ENCODE measurements around the gene KRT5. TPM values are rescaled to one million over a fixed set of nuclear protein-coding genes. Genes with fewer than 3 reads are reported as not detected.

The KRT5 gene
- total and polyA plus RNA-seq, 2 experiments from 2014 or later, result 7.4 to 13.0 TPM

DNA sequence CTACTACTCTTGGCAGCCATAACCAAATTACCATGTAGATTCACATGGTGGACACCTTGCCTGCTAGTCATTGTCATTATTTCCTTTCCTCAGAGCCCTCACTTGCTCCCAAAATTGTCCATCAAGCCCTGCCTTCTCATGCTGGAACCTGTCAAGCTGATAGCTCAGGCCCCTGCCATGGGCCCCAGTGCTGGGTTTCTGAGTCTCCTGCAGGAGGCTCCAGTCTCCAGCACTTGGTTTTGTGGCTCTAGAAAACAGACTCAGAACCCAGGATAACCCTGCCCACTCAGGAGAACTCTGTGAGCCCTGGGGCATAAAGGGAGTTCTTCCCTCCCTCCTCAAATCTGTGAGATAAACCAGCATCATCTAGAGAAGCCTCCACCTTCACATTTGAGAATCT is 22.0 kb upstream of the KRT5 start:
- Histone ChIP-seq H2AFZ (no peak overlapping the region), H3K36me3 (replicated peaks; ENCODE audit: insufficient read depth, low read depth) (no peaks in the 10 kb centered on the region), H3K9me2 (replicated peaks; ENCODE audit: insufficient read depth) (no peaks in the 10 kb centered on the region), H3K4me3 (no peak overlapping the region), H3K4me2 (no peak overlapping the region), H3K79me2 (no peaks in the 10 kb centered on the region), H3K27ac (no peak overlapping the region), H3K4me1 (ENCODE audit: insufficient read depth) (peaks cover 20% of the 10 kb centered on the region), H3K27me3 (no peaks in the 10 kb centered on the region), H4K20me1 (ENCODE audit: insufficient read depth, poor library complexity, severe bottlenecking) (no peaks in the 10 kb centered on the region), H3K9me3 (ENCODE audit: low read depth) (no peaks in the 10 kb centered on the region)
- no peak for TF ChIP-seq EZH2 (IDR thresholded peaks at IDR 0.05; ENCODE audit: borderline replicate concordance)
- no peak for TF ChIP-seq EZH2phosphoT487 (IDR thresholded peaks at IDR 0.05; ENCODE audit: low read depth, severe bottlenecking, unreplicated experiment)
- TF ChIP-seq, protein P1, sequence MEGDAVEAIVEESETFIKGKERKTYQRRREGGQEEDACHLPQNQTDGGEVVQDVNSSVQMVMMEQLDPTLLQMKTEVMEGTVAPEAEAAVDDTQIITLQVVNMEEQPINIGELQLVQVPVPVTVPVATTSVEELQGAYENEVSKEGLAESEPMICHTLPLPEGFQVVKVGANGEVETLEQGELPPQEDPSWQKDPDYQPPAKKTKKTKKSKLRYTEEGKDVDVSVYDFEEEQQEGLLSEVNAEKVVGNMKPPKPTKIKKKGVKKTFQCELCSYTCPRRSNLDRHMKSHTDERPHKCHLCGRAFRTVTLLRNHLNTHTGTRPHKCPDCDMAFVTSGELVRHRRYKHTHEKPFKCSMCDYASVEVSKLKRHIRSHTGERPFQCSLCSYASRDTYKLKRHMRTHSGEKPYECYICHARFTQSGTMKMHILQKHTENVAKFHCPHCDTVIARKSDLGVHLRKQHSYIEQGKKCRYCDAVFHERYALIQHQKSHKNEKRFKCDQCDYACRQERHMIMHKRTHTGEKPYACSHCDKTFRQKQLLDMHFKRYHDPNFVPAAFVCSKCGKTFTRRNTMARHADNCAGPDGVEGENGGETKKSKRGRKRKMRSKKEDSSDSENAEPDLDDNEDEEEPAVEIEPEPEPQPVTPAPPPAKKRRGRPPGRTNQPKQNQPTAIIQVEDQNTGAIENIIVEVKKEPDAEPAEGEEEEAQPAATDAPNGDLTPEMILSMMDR (IDR thresholded peaks at IDR 0.05; ENCODE audit: poor library complexity), result peak; percentile 5
- no peak for DNase-seq (ENCODE audit: low spot score)

DNA sequence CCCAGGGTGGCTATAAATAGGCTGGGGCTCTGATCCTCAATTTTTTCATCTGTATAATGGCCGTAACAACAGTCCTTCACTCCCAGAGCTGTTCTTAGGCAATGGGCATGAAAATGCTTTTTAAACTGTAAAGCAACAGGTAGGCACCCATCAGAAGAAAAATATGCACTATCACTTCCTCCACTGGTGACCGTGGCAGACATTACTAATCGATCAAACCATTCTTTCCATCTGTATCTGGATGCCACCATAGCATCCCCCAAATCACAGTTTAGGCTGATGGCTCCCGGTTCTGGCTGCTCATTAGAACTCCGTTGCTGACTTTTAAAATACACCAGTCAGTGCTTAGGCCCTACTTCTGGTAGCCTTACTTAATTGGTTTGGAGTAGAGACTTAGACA is 21.5 kb upstream of the KRT5 start:
- Histone ChIP-seq H3K27me3 (no peaks in the 10 kb centered on the region), H3K4me3 (no peak overlapping the region), H4K20me1 (ENCODE audit: insufficient read depth, poor library complexity, severe bottlenecking) (no peaks in the 10 kb centered on the region), H3K36me3 (replicated peaks; ENCODE audit: insufficient read depth, low read depth) (no peaks in the 10 kb centered on the region), H3K79me2 (no peaks in the 10 kb centered on the region), H3K9me2 (replicated peaks; ENCODE audit: insufficient read depth) (no peaks in the 10 kb centered on the region), H3K27ac (no peak overlapping the region), H3K4me1 (ENCODE audit: insufficient read depth) (peaks cover 20% of the 10 kb centered on the region), H3K4me2 (no peak overlapping the region), H2AFZ (no peak overlapping the region), H3K9me3 (ENCODE audit: low read depth) (no peaks in the 10 kb centered on the region)
- TF ChIP-seq EZH2 (IDR thresholded peaks at IDR 0.05; ENCODE audit: borderline replicate concordance), result no peak
- no peak for TF ChIP-seq EZH2phosphoT487 (IDR thresholded peaks at IDR 0.05; ENCODE audit: low read depth, severe bottlenecking, unreplicated experiment)
- TF ChIP-seq, protein P1 (IDR thresholded peaks at IDR 0.05; ENCODE audit: poor library complexity), result no peak
- WGBS (ENCODE audit: low lambda C conversion rate, missing lambda C conversion rate), result over 99% methylated on average over 5 of the region's 5 CpGs
- no peak for DNase-seq (ENCODE audit: low spot score)

DNA sequence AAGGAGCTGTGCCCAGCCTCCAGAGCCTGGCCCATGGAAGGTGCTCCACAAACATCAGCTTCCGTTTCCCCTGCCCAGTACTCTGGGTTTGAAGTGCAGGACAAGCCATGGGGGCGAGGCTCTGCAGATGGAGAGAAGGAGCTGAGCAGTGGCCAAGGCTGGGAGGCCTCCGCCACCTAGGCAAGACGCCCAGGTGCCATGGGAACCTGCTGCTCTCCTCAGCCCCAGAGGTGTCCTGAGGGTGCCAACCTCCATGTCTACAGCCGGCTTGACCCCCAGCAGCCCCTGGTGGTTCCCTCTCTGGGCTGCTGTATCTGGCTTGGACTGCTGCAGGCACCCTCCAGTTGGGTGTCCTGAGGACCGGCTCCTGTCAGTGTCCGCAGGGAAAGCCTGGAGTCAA is 20.3 kb upstream of the KRT5 start:
- no peak overlapping the region for H3K4me3 ChIP-seq
- TF ChIP-seq EZH2phosphoT487 (IDR thresholded peaks at IDR 0.05; ENCODE audit: low read depth, severe bottlenecking, unreplicated experiment) (no peak), EZH2 (IDR thresholded peaks at IDR 0.05; ENCODE audit: borderline replicate concordance) (no peak)
- TF ChIP-seq, protein P1 (IDR thresholded peaks at IDR 0.05; ENCODE audit: poor library complexity), result no peak
- no peak overlapping the region for H2AFZ ChIP-seq
- no peaks in the 10 kb centered on the region for H3K9me3 ChIP-seq (ENCODE audit: low read depth)
- H3K4me1 ChIP-seq (ENCODE audit: insufficient read depth), result peaks cover 20% of the 10 kb centered on the region
- no peaks in the 10 kb centered on the region for H4K20me1 ChIP-seq (ENCODE audit: insufficient read depth, poor library complexity, severe bottlenecking)
- no peak overlapping the region for H3K4me2 ChIP-seq
- no peaks in the 10 kb centered on the region for H3K36me3 ChIP-seq (replicated peaks; ENCODE audit: insufficient read depth, low read depth)
- H3K27ac ChIP-seq, result no peak overlapping the region
- H3K27me3 ChIP-seq, result no peaks in the 10 kb centered on the region
- no peak for DNase-seq (ENCODE audit: low spot score)
- WGBS (ENCODE audit: low lambda C conversion rate, missing lambda C conversion rate), result 95% methylated on average over 7 of the region's 7 CpGs
- no peaks in the 10 kb centered on the region for H3K9me2 ChIP-seq (replicated peaks; ENCODE audit: insufficient read depth)
- H3K79me2 ChIP-seq, result no peaks in the 10 kb centered on the region

DNA sequence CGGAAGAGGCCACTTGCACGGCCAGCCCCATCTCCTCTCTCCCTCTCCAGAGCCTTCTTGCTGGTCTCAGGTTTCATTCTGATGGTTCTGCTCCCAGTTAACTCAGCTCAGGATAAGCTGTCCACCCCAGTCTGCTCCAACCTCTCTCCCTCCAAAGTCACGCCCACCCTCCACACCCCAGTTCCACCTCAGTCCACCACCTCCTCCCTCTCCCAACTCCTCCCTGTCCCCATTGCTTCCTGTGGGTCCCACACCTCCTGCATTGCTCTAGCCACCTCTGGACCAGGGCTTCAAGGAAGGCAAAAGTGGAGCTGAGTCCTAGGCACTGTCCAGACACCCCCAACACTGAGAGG is 19.6 kb upstream of the KRT5 start:
- peaks cover 20% of the 10 kb centered on the region for H3K4me1 ChIP-seq (ENCODE audit: insufficient read depth)
- no peaks in the 10 kb centered on the region for H3K9me2 ChIP-seq (replicated peaks; ENCODE audit: insufficient read depth)
- no peak overlapping the region for H3K4me2 ChIP-seq
- no peak for DNase-seq (ENCODE audit: low spot score)
- H3K27ac ChIP-seq, result peak overlapping the region; percentile 80
- H3K79me2 ChIP-seq, result no peaks in the 10 kb centered on the region
- TF ChIP-seq EZH2phosphoT487 (IDR thresholded peaks at IDR 0.05; ENCODE audit: low read depth, severe bottlenecking, unreplicated experiment) (no peak), EZH2 (IDR thresholded peaks at IDR 0.05; ENCODE audit: borderline replicate concordance) (no peak)
- TF ChIP-seq, protein P1 (IDR thresholded peaks at IDR 0.05; ENCODE audit: poor library complexity), result no peak
- no peaks in the 10 kb centered on the region for H3K27me3 ChIP-seq
- no peaks in the 10 kb centered on the region for H3K36me3 ChIP-seq (replicated peaks; ENCODE audit: insufficient read depth, low read depth)
- WGBS (ENCODE audit: low lambda C conversion rate, missing lambda C conversion rate), result 71% methylated on average over 3 of the region's 3 CpGs
- no peaks in the 10 kb centered on the region for H4K20me1 ChIP-seq (ENCODE audit: insufficient read depth, poor library complexity, severe bottlenecking)
- H2AFZ ChIP-seq, result no peak overlapping the region
- no peaks in the 10 kb centered on the region for H3K9me3 ChIP-seq (ENCODE audit: low read depth)
- H3K4me3 ChIP-seq, result no peak overlapping the region
